GM23248 (cell line): ENCODE measurements around the gene ADGRD1.

Source experiments
- EZH2 ChIP-seq: fragments of 200-600 bp; sonication (generic); IDR thresholded peaks from 2 replicates; pipeline ENCODE4 v1.6.1; 2018; ENCODE audit warnings: antibody characterized with exemption, mild to moderate bottlenecking; ENCODE audit not compliant: insufficient read depth, poor library complexity, severe bottlenecking
- EZH2phosphoT487 ChIP-seq: fragments of 200-600 bp; sonication (generic); IDR thresholded peaks from 2 replicates; pipeline ENCODE4 v1.6.1; 2018; ENCODE audit warnings: antibody characterized with exemption, moderate library complexity, mild to moderate bottlenecking, low read depth; ENCODE audit not compliant: insufficient read depth

DNA sequence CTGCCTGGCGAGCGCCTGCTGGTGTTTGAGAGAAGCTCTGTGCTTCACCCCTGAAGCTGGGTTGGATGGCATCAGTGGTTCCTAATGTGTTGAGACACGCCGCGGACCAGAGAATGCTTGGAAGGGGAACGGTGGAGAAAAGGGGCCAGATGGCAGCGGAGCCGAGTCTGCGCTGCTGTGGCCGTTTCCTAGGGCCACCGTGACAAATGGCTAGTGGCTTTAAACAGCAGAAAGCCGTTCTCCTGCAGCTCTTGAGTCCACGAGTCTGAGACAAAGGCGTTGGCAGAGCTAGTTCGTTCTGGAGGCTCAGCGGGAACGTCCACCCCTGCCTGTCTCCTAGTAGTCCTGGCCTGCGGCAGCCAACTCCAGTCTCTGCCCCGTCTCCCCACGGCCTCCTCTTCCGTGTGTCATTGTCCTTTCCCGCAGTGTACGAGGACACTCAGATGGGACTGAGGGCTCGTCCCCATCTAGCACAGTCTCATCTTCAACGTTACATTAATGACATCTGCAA, 103.6 kb downstream of the ADGRD1 start:
- TF ChIP-seq EZH2 (no peak), EZH2phosphoT487 (no peak)
